Umbilical cord (tissue), 2 donors: ENCODE measurements around the gene SLC2A1. TPM values are rescaled to one million over a fixed set of nuclear protein-coding genes. Genes with fewer than 3 reads are reported as not detected.
A peak's percentile ranks its signal among the peaks of the same experiment; 100 is the strongest.

Source experiments
- DNase-seq: peaks from one replicate; pipeline ENCODE4 v3.0.0-alpha.2; 2015; ENCODE audit warnings: low spot score
- total RNA-seq: library from RNA; depleted of rRNA; stranded (reverse); fragments of >200 nt; gene quantifications from one replicate; pipeline ENCODE4 v1.2.3, GENCODE V29; 2014; ENCODE audit warnings: low replicate concordance; ENCODE audit not compliant: insufficient read depth

SLC2A1 gene
- total RNA-seq, 1 donor from 2014 or later = 201 TPM

GRCh38 chr1:42979896-42980800, 21.5 kb upstream of the SLC2A1 start:
- no peak for DNase-seq

GRCh38 chr1:42979036-42979430, 20.4 kb upstream of the SLC2A1 start:
- no peak for DNase-seq

GRCh38 chr1:42978317-42979035, 19.8 kb upstream of the SLC2A1 start:
- DNase-seq = no peak

GRCh38 chr1:42977653-42978052, 19.0 kb upstream of the SLC2A1 start:
- no peak for DNase-seq

- no peak for DNase-seq
These were observed 17.0 kb upstream of the SLC2A1 start for GRCh38 chr1:42975561-42976225.

- no peak for DNase-seq
These were observed 16.2 kb upstream of the SLC2A1 start for GRCh38 chr1:42974767-42975437.

- no peak for DNase-seq
These were observed 15.1 kb upstream of the SLC2A1 start for GRCh38 chr1:42973799-42974198.

GRCh38 chr1:42973286-42973685, 14.6 kb upstream of the SLC2A1 start:
- no peak for DNase-seq

- peak; percentile 70 for DNase-seq
These were observed 13.2 kb upstream of the SLC2A1 start for GRCh38 chr1:42971841-42972291.

- DNase-seq = no peak
These were observed 11.5 kb upstream of the SLC2A1 start for GRCh38 chr1:42970143-42970542.

- DNase-seq = no peak
These were observed 10.0 kb upstream of the SLC2A1 start for GRCh38 chr1:42968654-42969053.

- peak; percentile 70 for DNase-seq
These were observed 8.3 kb upstream of the SLC2A1 start for GRCh38 chr1:42966688-42967612.

GRCh38 chr1:42965378-42965777, 6.7 kb upstream of the SLC2A1 start:
- no peak for DNase-seq

GRCh38 chr1:42964044-42964812, 5.6 kb upstream of the SLC2A1 start:
- no peak for DNase-seq

GRCh38 chr1:42963378-42964043, 4.8 kb upstream of the SLC2A1 start:
- peak; percentile 72 for DNase-seq

GRCh38 chr1:42962641-42963377, 4.1 kb upstream of the SLC2A1 start:
- DNase-seq = peak; percentile 74

GRCh38 chr1:42961312-42962091, 2.8 kb upstream of the SLC2A1 start:
- DNase-seq = no peak
